ENCODE measurements around the gene C10orf90.

The C10orf90 gene

DNA sequence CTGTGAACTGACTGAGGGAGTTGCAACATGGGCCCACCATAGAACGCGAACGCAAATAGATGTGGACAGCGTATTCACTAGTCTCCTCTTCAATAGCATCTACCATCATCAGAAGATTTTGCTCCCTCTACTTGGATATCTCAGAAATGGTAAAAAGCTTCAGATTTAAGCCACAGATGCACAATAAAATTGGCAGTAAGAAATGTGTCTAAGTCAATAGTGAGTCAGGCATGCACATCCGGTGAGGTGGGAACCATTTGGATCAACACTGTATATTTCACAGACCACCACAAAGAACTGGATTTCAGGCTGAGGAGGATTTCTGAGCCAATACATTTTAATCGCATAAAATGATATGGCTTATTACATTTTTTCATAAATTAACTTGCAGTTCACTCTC, 170.7 kb downstream of the C10orf90 start:
- no peak for DNase-seq

DNA sequence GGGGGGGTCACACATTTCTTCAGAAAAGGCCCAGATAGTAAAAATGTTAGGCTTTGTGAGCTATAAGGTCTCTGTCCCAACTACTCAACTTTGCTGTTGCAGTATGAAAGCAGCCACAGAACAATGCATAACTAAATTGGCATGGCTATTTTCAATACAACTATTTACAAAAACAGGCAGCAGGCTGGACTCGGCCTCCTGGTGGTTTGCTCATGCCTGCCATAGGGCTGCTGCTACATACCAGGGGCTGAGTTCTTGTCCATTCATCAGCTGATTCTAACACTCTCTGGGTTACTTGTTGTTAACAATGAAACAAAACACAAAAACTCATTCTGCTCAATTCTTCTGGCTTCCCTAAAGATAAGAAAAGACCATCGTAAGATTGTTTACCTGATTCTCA, 172.8 kb downstream of the C10orf90 start:
- DNase-seq, result no peak

DNA sequence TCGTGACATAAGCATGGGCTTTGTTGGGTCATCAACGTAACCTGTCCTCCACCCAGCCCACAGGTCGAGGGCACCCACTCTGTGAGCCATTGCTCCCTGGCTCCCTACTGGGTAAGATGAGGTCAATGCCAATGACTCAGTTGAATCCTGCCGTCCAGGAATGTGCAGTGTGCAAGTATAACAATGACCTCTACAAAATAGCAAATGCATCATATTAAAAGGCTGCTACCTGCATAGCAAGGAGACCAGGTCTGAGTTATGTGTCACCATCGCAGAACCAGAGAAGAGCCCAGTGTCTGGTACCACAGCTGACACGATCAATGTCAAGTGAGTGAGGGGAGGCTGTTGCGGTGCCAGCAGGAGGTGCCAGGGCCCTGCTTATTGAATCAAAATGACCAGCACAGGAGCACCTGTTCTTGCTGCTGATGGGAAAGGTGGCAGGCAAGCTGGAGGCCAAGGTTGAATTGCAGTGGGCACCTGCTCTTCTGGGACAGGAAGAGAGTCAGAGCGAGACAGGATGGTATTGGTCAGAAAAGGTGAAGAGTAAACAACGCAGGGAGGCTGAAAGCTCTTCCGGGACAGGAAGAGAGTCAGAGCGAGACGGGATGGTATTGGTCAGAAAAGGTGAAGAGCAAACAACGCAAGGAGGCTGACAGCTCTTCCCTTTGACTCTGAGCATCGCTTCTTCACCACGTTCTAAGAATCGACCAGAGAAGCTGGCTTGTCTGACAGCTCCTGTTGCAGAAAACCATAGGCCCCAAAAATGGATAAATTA, 173.5 kb downstream of the C10orf90 start:
- no peak for DNase-seq

DNA sequence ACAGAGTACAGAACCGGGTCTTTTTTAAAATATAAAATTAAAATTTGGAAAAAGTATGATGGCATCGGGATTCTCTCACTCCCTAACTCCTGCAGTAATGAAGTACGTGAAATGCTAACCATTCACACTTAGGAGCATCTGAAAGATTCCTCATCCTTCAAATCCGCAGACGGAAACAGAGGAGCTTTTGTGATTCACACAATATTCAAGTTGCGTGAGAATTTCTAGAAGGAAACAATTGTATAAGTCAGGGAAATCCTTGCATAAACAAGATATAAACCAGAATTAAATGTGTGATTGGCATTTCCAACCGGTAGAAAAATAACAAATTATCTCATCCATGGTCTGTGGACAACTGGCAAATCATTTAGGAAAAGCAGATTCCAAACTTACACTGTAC, 179.0 kb downstream of the C10orf90 start:
- DNase-seq, result no peak

DNA sequence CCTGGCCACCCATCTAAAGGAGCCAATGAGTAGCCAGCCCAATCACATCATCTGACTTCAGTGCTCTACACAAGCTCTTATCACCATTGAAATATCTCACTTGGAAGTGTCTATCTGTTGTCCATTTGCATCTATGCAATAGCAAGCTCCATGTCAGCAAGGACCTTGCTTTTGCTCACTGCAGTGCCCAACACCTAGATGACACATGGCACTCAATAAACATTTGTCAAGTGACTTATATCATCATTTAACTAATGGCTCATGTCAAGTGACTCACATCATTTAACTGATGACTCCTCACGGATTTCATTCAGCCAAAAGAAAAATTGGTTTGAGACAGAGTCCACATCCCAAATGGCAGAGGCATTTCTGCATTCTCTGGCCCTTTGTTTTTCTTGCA, 189.3 kb downstream of the C10orf90 start:
- DNase-seq, result no peak

DNA sequence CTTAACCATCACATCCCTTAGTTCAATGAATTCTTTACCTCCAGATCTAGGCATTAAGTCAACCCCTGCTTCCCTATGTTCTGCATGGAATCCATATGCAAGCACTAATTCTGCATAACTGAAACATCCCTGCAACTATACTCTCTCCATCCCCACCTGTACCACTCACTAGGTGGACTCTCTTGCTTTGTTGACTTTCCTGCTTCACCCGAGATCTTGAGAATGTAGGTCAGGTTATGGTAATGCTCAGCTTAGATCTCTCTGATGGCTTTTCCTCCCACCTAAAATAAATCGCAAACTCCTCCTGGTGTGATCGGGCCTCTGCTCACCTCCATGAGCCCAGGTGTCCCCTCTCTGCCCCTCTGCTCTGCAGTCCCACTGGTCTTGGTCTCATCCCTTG, 189.8 kb downstream of the C10orf90 start:
- no peak for DNase-seq

DNA sequence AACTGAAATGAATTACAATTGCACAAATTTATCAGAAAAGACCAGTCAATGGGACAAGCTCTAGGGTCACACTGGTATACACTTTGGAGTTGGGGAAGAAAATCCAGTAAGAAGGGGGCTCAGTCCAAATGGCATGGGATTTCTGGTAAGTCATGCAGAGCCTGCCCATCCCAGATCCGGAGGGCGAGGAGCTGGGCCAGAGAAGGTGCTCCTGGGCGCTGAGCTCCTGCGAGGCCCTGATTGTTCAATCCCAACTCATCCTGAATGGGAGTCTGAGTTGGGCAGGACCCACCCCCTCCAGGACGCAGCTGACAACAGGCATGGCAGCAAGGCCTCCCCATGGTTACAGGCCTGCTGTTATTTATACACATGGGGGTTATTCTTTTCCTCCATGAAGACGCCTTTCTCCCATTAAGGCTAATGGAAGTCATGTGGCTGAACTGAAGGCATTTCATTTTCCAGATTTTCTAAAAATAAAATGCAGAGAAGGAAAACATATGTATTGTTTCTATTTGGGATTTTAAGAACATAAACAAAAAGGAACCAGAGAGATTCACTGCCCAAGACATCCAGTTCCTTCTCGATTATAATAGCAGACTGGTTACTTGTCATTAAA, 191.1 kb downstream of the C10orf90 start:
- DNase-seq, result no peak

DNA sequence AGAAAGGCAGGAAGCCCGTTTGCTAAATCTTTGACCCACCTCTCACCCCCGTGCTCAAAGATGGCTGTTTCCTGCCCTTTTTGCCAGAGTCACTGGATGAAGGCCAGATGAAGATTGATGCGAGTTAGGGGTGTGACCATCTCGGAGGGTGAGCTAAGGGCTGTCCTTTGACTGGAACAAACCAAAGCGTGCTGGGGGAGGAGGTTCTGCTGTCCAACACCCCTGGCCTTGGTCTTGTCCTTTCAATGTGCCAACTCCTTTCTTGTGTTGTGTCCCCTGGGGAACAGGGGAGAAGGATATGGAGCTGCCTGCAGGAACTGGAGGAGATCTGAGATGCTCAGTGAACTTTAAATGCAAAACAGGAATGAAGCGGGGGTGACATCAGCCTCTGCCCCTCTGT, 191.9 kb downstream of the C10orf90 start:
- no peak for DNase-seq

DNA sequence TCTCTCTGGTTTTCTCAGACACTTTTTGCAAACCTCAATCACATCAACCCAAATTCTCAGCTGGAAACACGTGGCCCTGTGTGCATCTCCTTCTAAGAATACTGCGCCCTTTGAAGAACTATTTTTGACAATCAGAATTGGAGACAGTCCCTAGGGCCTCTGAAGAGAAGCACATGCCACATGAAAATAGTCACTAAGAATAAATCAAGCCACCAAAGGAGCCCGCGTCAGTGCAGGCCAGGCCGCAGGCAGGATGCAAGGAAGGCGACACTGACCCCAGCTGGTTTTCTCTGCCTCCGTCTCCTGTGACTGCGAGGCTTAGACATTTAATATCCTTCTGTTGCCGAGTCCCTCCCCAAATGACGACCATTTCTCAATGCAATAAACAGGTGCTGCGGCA, 194.2 kb downstream of the C10orf90 start:
- peak; percentile 77 for DNase-seq

DNA sequence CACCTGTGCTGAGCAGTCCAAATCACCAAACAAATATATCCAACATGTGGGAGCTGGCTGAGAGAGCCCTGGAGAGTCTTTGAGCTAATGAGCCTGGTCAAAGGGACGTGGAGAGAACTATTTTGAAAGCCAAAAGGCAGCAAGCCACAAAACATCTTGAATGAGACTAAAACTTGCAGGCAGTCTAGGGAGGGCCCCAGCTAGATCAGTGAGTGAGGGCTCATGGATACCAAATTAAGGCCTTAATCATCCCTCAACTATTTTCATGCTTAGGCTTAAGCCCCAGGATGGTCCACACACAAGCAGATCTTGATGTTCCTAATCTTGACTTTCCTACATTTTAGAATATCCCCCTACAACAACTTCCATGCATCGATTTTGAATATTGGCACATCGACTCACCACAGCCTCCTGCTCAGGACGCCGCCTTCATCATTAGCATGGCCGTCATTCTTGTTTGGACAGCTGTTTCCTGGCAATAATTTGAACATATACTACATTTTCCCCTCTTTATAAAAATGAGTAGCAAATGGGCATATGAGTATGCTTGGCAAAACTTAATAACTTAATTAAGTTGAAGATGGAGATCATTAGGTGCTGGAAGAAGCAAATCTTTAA, 195.3 kb downstream of the C10orf90 start:
- DNase-seq, result no peak

DNA sequence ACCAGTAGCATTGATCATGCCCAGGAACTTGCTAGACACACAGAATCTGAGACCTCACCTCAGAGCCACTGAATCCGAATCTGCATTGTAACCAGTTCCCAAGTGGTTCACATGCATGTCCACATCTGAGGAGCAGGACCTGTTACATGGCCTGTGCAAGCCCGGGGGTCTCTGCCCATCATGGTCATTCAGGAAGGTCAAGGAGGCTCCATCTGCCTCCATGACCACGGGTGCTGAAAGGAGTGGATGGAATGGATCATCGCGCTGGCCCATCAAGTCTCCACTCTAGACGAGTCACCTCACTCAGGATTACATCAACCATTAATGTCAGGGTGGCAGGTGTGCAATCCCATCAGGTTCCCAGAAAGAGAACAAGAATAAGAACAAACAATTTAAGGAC, 196.5 kb downstream of the C10orf90 start:
- DNase-seq, result no peak

DNA sequence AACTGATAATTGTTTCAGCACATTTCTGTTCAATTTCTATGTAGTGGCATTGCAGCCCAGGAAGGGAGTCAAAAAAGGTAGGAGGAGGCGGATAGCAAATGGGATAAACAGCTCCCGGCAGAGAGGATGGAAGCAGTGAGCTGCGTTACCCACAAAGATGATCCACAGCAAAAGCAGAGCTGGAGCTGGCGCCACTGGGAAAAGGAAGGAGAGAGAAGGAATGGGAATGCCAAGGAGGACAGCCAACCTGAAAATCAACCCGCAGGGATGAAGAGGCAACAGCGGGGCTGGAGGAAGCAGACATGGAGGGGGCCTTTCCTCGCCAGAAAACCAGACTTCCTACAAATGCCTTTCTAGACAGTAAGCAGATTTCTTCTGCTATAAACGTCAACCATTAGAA, 199.5 kb downstream of the C10orf90 start:
- DNase-seq, result no peak

DNA sequence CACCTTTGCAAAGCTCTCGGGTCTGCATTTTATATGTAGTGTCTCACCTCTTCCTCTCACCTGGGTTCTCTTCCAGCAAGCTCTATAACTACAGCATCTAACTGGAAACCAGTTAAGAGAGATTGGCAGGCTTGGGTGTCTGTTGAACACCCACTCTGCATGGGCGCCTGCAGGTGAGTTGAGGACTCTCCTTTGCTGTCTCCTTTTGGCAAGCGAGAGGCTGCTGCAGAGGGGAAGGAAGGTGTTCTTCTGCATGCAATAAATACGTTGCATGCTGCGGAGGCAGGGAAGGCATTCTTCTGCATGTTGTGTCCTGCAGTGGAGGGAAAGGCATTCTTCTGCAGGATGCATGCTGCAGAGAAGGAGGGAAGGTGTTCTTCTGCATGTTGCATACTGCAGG, 200.8 kb downstream of the C10orf90 start:
- DNase-seq, result no peak

DNA sequence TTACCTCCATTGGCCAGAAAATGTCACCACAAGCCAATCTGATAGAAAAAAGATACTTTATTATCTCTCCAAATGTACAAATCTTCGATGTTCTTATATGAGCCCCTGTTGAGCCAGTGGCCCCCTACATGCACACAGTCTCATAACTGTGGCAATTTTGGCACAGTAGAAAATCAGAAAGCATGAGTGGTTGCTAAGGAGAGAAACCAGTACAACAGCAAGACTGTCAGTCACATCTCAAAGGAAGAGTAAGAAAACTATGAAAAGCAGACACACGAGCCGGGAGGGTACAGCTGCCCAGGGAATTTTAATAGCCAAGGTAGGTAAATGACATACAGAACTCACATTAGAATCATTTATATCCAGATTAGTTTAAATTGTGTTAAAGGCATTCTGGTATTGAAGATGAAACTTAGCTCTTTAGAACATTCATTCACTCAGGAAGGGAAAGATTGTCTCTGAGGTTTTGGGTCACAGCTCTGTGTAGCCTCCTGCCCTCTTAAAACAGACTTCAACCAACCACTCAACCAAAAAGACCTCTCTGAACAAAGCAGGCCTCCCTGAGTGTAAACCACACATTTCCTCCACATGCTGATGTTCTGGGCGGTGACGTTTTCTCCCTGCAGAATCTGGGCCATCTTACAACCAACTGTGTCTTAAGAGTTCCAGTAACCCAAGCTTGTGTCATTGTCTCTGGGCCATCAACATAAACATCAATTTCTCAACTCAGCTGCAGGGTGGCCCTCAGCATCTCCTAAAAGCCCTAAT, 201.4 kb downstream of the C10orf90 start:
- DNase-seq, result no peak

DNA sequence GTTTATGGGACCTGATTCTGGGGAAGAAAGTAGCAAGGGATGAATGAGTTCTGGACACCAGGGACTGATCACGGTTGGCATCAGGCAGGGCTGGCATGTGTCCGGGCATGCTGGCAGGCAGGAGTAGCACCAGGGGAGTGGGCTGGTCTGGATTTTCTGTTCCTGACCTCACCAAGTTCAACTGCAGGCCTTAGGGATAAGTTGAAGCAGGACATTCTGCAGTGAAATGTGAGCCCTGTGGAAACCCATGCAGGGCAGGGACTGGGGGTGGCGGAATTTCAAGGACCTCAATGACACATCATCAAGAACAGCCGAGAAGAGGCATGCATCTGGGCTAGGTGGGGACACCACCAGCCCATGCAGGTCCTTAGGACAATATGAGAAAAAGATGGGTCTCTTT, 202.0 kb downstream of the C10orf90 start:
- DNase-seq, result no peak

DNA sequence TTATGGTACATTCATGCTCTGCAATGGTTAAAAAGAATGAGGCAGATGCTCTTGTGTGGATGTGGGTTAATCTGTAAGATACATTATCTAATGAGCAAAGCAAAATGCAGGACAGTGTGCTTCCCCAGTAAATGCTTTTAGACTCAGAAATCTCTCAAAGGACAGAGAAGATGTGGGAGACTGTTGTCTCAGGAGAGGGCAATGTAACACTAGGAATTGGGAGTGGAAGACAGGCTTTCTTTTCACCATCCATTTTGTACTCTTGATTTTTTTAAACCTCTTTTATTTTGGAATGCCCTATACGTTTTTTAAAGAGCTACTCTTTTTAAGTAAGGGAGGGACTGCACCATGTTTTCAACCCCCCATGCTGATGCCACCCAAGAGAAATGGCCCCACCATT, 204.7 kb downstream of the C10orf90 start:
- no peak for DNase-seq

DNA sequence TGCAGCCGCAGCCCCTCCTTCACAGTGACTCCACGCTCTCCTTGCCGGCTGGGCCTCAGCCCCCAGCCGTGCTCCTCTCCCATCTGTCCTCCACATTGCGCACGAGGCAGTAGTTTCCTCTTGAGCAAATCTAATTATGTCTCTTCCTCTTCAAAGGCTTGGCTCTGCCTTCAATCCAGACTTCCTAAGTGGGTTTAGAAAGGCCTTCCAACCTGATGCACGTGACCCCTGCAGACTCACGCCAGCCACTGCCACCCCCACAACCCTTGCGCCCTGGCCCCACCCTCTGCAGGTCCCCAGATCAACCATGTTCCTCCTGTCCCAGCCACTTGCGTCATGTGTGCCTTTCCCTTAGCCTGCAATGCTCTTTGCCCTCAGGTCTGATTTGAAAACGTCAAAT, 207.2 kb downstream of the C10orf90 start:
- DNase-seq, result no peak

DNA sequence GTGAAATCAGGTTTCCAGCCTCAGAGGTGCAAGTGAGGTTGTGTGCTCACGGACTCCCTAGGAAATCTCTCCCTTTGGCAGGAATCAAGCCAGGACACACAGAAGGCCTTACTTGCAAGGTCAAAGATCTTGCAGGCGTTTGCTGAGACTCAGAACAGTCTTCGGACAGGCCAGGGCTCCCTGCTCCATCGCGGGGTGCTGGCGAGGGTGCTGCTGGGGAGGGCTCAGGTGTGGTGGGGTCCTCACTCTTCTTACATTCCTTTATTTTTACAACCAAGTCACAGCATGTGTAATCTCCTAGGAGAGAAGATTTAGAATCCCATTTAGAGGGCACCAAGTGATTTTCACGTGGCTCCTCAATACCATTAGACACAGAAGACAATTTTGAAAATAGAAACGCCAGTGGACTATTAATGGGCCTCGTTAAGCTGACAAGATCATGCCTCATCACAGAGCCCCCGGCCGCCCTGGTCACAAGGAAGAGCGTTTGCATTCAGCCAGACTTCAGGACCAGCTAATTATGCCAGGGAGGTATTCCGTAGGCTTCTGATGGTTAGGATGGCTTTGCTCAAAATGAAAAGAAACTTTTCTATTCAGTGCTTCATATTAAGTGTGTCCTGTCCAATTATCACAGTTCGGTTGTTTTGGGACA, 209.1 kb downstream of the C10orf90 start:
- DNase-seq, result no peak

DNA sequence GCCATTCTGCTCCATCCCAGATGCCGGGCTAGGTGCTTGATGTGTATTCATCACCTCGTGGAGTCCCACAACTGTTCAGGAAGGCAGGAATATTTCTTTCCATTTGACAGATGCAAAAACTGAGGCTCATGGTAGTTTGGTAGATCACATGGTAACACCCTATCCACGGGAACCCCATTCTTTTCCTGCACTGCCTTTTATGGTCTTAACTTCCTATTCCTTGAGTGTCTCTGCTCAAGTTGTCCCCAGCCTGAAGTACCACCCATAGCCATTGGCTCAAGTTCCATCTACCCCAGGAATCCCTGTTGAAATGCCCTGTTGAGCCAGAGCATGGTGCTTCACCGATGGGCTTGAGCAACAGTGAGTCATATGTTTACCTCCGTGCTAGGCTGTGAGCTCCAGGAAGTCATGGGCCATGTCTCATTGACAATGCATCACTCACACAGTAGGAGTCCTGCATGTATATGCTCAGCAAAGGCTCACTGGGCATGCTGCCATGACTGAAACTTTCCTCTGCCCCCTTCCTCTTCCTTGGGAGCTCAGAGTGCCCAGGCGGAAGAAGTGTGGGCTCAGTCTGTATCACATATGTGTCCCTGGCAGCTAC, 210.5 kb downstream of the C10orf90 start:
- DNase-seq, result no peak

DNA sequence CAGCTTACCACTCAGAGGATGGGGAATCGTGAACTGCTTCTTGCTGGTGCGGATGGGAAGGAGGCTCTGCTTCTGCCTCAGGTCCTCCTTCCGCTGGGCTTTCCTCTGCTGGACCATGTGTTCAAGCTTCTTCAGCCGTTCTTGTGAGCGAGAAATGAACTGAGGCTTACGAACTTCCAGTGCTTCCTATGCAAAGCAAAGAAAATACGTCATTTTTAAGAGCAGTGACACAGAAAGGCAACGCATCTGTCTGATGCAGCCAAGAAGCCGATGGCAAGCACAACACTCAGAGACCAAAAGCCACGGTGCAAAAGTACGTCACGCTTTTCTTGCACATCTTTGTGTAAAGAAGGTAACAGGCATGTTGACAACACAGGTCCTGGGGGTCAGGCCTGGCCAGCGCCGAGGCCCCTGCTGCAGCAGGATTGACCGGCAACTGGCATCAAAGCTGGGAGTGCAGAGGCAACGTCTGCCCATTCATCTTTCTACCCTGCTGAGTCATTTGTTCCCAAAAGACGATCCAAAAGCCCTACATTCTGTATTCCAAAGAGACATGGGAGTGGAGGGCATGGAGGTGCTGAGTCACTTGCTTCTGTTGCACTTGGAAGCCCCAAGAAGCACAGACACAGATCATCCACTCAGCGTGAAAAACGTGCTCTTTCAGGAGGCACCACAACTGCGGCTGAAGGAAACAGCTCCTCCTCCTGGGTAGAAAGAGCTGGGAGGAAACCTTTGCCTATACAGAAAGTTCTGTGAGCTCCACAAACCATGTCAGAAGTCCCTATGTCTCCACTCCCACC, 211.3 kb downstream of the C10orf90 start:
- DNase-seq, result no peak

DNA sequence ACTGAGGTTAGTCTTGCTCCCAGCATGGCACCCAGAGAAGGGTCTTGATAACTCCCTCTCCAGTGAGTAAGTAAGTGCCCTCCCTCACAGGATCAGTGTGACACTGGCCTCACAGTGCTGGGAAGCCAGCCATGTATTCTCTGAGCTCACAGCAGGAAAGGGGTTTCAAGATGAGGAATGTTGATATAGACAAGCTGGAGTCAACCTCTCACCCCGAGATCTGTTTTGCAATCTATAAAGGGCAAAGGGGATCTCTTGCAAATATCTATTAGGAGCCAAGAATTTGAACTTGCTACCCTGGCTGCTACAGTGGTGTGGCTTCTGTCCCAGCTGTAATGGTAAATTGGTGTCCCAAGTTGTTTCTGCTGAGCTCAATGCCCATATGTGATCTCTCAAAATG, 212.0 kb downstream of the C10orf90 start:
- no peak for DNase-seq

DNA sequence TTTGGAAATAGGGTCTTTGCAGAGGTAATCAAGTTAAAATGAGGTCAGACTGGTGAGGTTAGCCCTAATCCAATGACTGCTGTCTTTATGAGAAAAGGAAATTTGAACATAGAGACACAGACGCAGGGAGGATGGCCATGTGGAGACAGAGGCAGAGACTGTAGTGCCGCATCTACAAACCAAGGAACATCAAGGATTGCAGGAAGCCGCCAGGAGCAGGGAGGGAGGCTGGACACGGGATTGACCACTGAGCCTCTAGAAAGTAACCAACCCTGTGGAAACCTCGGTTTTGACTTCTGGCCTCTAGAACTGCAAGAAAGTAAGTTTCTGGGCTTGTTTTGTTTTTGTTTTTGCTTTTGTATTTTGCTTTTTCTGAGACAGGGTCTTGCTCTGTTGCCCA, 213.9 kb downstream of the C10orf90 start:
- no peak for DNase-seq
